Measurements from ENCODE around the gene LIN7C. TPM values are rescaled to one million over a fixed set of nuclear protein-coding genes. Genes with fewer than 3 reads are reported as not detected.

LIN7C gene
- polyA plus RNA-seq, 1 donor (not counting 4 experiments of a cell fraction or from before 2014, with no cell fraction given) = 23.0 TPM

DNA sequence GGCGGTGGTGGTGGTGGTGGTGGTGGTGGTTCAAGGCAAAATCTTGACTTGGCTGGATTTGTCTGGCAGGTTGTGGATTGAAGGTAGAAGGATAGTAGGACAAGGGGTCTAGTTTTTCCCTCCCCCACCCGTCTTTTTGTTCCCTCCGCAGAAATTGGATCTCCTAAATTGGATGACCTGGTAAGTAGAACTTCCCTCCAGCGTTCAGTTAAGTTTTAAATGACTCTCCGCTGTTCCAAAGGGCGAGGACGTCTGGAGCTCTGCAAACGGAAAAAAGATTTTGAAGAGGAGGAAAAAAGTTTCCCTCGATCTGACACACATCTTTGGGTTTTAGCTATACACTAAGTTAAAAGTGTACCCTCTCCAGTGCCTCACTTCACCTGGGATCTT is 33.6 kb downstream of the LIN7C start:
- dilution Hi-C loops (cut with MboI; ENCODE audit: extremely low pct_ligation_motif_present, low sequenced_read_pairs) = no loop called here
- peak overlapping the region; percentile 85 for H3K4me2 ChIP-seq (ENCODE audit: control insufficient read depth, extremely low read depth, insufficient read depth, low read depth, low read length)
- peaks cover 33% of the 10 kb centered on the region for H3K79me2 ChIP-seq (ENCODE audit: control insufficient read depth, insufficient read depth, low read length)
- no peaks in the 10 kb centered on the region for H4K20me1 ChIP-seq (ENCODE audit: control insufficient read depth, extremely low read depth, insufficient read depth, low read length)
- H2AFZ ChIP-seq (ENCODE audit: control insufficient read depth, low read length) = peak overlapping the region; percentile 77
- H3K9ac ChIP-seq (ENCODE audit: control insufficient read depth, extremely low read depth, insufficient read depth, low read length) = peak overlapping the region; percentile 33
- peak overlapping the region; percentile 53 to 88 (median 77) for H3K4me3 ChIP-seq (ENCODE audit: control insufficient read depth in 2 of 3, extremely low read depth in 1 of 3, insufficient read depth in 2 of 3, low read depth in 1 of 3, low read length in 3 of 3)
- H3K9me1 ChIP-seq (ENCODE audit: control insufficient read depth, extremely low read depth, insufficient read depth, low read length) = no peaks in the 10 kb centered on the region
- H3K36me3 ChIP-seq (ENCODE audit: control insufficient read depth in 2 of 2, extremely low read depth in 1 of 2, insufficient read depth in 2 of 2, low read length in 2 of 2) = no peaks in the 10 kb centered on the region
- no peaks in the 10 kb centered on the region for H3K9me3 ChIP-seq (ENCODE audit: control insufficient read depth, low read depth, low read length)
- peaks cover 22% of the 10 kb centered on the region for H3K4me1 ChIP-seq (ENCODE audit: control insufficient read depth, extremely low read depth, insufficient read depth, low read length)
- FAIRE-seq = peak; percentile 51
- no peaks in the 10 kb centered on the region for H3K27me3 ChIP-seq (ENCODE audit: control insufficient read depth, extremely low read depth, insufficient read depth, low read length)
- TF ChIP-seq EZH2 (IDR thresholded peaks at IDR 0.05; ENCODE audit: low read length) = no peak
- TF ChIP-seq, protein P1, sequence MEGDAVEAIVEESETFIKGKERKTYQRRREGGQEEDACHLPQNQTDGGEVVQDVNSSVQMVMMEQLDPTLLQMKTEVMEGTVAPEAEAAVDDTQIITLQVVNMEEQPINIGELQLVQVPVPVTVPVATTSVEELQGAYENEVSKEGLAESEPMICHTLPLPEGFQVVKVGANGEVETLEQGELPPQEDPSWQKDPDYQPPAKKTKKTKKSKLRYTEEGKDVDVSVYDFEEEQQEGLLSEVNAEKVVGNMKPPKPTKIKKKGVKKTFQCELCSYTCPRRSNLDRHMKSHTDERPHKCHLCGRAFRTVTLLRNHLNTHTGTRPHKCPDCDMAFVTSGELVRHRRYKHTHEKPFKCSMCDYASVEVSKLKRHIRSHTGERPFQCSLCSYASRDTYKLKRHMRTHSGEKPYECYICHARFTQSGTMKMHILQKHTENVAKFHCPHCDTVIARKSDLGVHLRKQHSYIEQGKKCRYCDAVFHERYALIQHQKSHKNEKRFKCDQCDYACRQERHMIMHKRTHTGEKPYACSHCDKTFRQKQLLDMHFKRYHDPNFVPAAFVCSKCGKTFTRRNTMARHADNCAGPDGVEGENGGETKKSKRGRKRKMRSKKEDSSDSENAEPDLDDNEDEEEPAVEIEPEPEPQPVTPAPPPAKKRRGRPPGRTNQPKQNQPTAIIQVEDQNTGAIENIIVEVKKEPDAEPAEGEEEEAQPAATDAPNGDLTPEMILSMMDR (optimal IDR thresholded peaks at IDR 0.05 in 1 of 3, IDR thresholded peaks at IDR 0.05 in 1 of 3, conservative IDR thresholded peaks at IDR 0.05 in 1 of 3; ENCODE audit: extremely low read depth in 1 of 3, insufficient read depth in 2 of 3, low read length in 3 of 3) = no peak
- peak overlapping the region; percentile 15 for H3K27ac ChIP-seq (ENCODE audit: control insufficient read depth, insufficient read depth, low read length)
- no peak for DNase-seq (ENCODE audit: low read depth, low spot score)

DNA sequence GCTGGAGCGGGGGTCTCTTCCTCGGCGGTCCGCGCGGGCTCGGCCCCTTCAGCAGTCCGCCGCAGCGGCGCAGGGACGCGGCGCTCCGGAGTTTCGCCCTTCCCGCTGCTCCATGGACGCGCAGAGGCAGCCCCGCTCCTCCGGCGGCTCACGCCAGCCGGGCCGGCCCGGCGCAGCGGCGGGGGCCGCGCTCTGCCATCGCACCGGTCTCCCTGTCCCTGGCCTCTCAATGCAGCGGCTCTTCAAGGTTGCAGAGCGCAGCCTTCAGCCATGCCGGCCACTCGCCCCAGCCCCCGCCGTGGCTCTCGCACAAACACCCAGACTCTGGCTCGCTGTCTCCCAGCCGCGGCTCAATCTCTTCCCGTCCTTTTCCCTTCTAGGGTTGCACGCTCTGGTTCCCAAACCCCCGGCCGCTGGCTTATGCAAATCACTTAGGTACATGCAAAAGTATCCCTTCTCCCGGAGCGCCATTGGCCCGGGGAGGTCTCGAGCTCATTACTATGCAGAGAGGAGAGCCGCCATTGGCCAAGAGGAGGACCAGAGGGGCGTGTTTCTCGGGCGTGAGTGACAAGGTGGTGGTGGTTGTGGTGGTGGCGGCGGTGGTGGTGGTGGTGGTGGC is 34.1 kb downstream of the LIN7C start, which contains the start of gene LGR4:
TSS of gene LGR4 (minus strand) at position 393 of the 619 bp plus-strand sequence. CDS start 488 bp downstream, outside the sequence.
- Histone ChIP-seq H3K4me2 (ENCODE audit: control insufficient read depth, extremely low read depth, insufficient read depth, low read depth, low read length) (peak within 1 kb of the TSS; percentile 94), H3K36me3 (ENCODE audit: control insufficient read depth in 2 of 2, extremely low read depth in 1 of 2, insufficient read depth in 2 of 2, low read length in 2 of 2) (no peaks in the 10 kb centered on the region), H3K4me1 (ENCODE audit: control insufficient read depth, extremely low read depth, insufficient read depth, low read length) (peaks cover 27% of the 10 kb centered on the region), H3K4me3 (ENCODE audit: control insufficient read depth in 2 of 3, extremely low read depth in 1 of 3, insufficient read depth in 2 of 3, low read depth in 1 of 3, low read length in 3 of 3) (peak within 1 kb of the TSS; percentile 88 to 92 (median 91)), H3K9me3 (ENCODE audit: control insufficient read depth, low read depth, low read length) (no peaks in the 10 kb centered on the region), H4K20me1 (ENCODE audit: control insufficient read depth, extremely low read depth, insufficient read depth, low read length) (no peaks in the 10 kb centered on the region), H3K27ac (ENCODE audit: control insufficient read depth, insufficient read depth, low read length) (peak within 1 kb of the TSS; percentile 83), H3K79me2 (ENCODE audit: control insufficient read depth, insufficient read depth, low read length) (peaks cover 37% of the 10 kb centered on the region), H3K9ac (ENCODE audit: control insufficient read depth, extremely low read depth, insufficient read depth, low read length) (peak within 1 kb of the TSS; percentile 90), H3K9me1 (ENCODE audit: control insufficient read depth, extremely low read depth, insufficient read depth, low read length) (no peaks in the 10 kb centered on the region), H2AFZ (ENCODE audit: control insufficient read depth, low read length) (peak within 1 kb of the TSS; percentile 77), H3K27me3 (ENCODE audit: control insufficient read depth, extremely low read depth, insufficient read depth, low read length) (no peaks in the 10 kb centered on the region)
- TF ChIP-seq EZH2 (IDR thresholded peaks at IDR 0.05; ENCODE audit: low read length) = no peak
- FAIRE-seq (peak; percentile 56), DNase-seq (ENCODE audit: low read depth, low spot score) (peak; percentile 81)
- dilution Hi-C loops (cut with MboI; ENCODE audit: extremely low pct_ligation_motif_present, low sequenced_read_pairs) = no loop called here

Data from keratinocyte (primary cell).